ENCODE results near the gene LINC01488. TPM values are rescaled to one million over a fixed set of nuclear protein-coding genes. Genes with fewer than 3 reads are reported as not detected.

The LINC01488 gene
- total and polyA plus RNA-seq, 10 of the 15 experiments (the other 5 are each of a cell fraction or from before 2014, with no cell fraction given), result not detected

- TF ChIP-seq PBX3 (IDR thresholded peaks at IDR 0.05; ENCODE audit: insufficient replicate concordance, low read depth, low read length), result no peak
Observed at GRCh38 chr11:69450857-69451220, 30.6 kb upstream of the LINC01488 start (continued).

GRCh38 chr11:69451289-69451688 lies 30.2 kb upstream of the LINC01488 start:
- Histone ChIP-seq H4K20me1 (ENCODE audit: control insufficient read depth, insufficient read depth) (no peaks in the 10 kb centered on the region), H2AFZ (ENCODE audit: control insufficient read depth, low read depth, low read length) (no peak overlapping the region), H3K4me2 (ENCODE audit: control insufficient read depth, insufficient read depth) (no peak overlapping the region), H3K27me3 (replicated peaks in 1 of 2; ENCODE audit: control insufficient read depth in 2 of 2, insufficient read depth in 2 of 2, low read length in 1 of 2) (no peaks in the 10 kb centered on the region; a peak in 2 of 4 replicates), H3K4me3 (no peak overlapping the region), H3K79me2 (ENCODE audit: control insufficient read depth, insufficient read depth, low read length) (no peaks in the 10 kb centered on the region), H3K9ac (ENCODE audit: control insufficient read depth, insufficient read depth, low read length) (no peak overlapping the region), H3K36me3 (ENCODE audit: control insufficient read depth in 2 of 2, insufficient read depth in 2 of 2, low read length in 1 of 2) (no peaks in the 10 kb centered on the region), H3K9me3 (replicated peaks; ENCODE audit: control insufficient read depth, insufficient read depth, low read length) (no peaks in the 10 kb centered on the region; the same call in 2 of the 3 replicates), H3K27ac (ENCODE audit: control insufficient read depth, insufficient read depth) (no peak overlapping the region), H3K4me1 (ENCODE audit: control insufficient read depth, insufficient read depth, low read length) (no peaks in the 10 kb centered on the region)
- RAD21 ChIA-PET (ENCODE audit: unreplicated experiment), result no interaction called here
- FAIRE-seq, result no peak
- ATAC-seq, result no peak
- intact Hi-C loops (cut with micrococcal nuclease; ENCODE audit: unreplicated experiment), result no loop called here
- DNase-seq (ENCODE audit: low read depth, low spot score), result no peak
- SMC1A ChIA-PET (ENCODE audit: uncharacterized antibody, unreplicated experiment), result no interaction called here
- POLR2A ChIA-PET, result no interaction called here
- no TSS peak for BruUV-seq (replicated peaks)
- CTCF ChIA-PET, result no interaction called here
- in situ Hi-C loops (cut with MboI), result no loop called here
- TF ChIP-seq ATF7 (IDR thresholded peaks at IDR 0.05; ENCODE audit: low read depth) (no peak), POU2F2 (IDR thresholded peaks at IDR 0.05; ENCODE audit: borderline replicate concordance, low read depth, low read length) (no peak), CREM (IDR thresholded peaks at IDR 0.05; ENCODE audit: low read depth) (no peak), ZNF274 (IDR thresholded peaks at IDR 0.05; ENCODE audit: insufficient read depth, insufficient read length) (no peak), TAF1 (IDR thresholded peaks at IDR 0.05; ENCODE audit: borderline replicate concordance, low read depth, low read length) (no peak), KLF5 (IDR thresholded peaks at IDR 0.05; ENCODE audit: partially characterized antibody) (no peak), CBFB (IDR thresholded peaks at IDR 0.05; ENCODE audit: low read depth) (no peak), NR2C1 (IDR thresholded peaks at IDR 0.05) (no peak), YBX1 (IDR thresholded peaks at IDR 0.05) (no peak), SUZ12 (IDR thresholded peaks at IDR 0.05; ENCODE audit: unreplicated experiment) (no peak), BRCA1 (IDR thresholded peaks at IDR 0.05; ENCODE audit: low read depth, low read length) (no peak), REST (IDR thresholded peaks at IDR 0.05; ENCODE audit: low read depth, low read length) (no peak), CBX3 (IDR thresholded peaks at IDR 0.05; ENCODE audit: borderline replicate concordance, low read depth) (no peak), CUX1 (IDR thresholded peaks at IDR 0.05; ENCODE audit: insufficient replicate concordance, low read depth, low read length) (no peak)
